IMR-90 (cell line): Measurements from ENCODE around the gene LAMB3. TPM values are rescaled to one million over a fixed set of nuclear protein-coding genes. Genes with fewer than 3 reads are reported as not detected.

ENCODE experiments used
- ATAC-seq: fragments of 200-7000 bp; cut with Tn5 transposase; 2 replicates; pipeline ENCODE4 v1.9.1; 2020; ENCODE audit warnings: low read depth, mild to moderate bottlenecking, moderate library complexity
- BruUV-seq: library from RNA; stranded (reverse); fragments of 400-500 nt; replicated peaks from 2 replicates; lab custom pipeline; 2021; lab: Mats Ljungman, UMichigan
- CTCF ChIA-PET: fragments of 300-600 bp; formaldehyde crosslinking; extraction: SDS; loops from one replicate; lab custom pipeline; 2021; ENCODE audit warnings: antibody characterized with exemption; lab: Yijun Ruan, JAX
- POLR2A ChIA-PET: fragments of 300-600 bp; sonication (Branson Sonifier 250); formaldehyde crosslinking; loops from one replicate; lab custom pipeline; 2022; ENCODE audit warnings: antibody characterized with exemption; ENCODE audit not compliant: unreplicated experiment; lab: Charles Lee
- DNase-seq: peaks from one replicate; pipeline ENCODE4 v3.0.0; 2013
- H2AFZ ChIP-seq: replicated peaks from 2 replicates; pipeline ENCODE3; 2013; ENCODE audit warnings: low read length, mild to moderate bottlenecking; ENCODE audit not compliant: poor library complexity
- H2AK5ac ChIP-seq: 2 replicates; pipeline ENCODE4 v1.6.1; 2013; ENCODE audit warnings: low read depth, low read length, inconsistent platforms
- H2AK9ac ChIP-seq: replicated peaks from 2 replicates; pipeline ENCODE3; 2013; ENCODE audit warnings: mild to moderate bottlenecking, low read depth, low read length, moderate library complexity; ENCODE audit not compliant: poor library complexity
- H2BK120ac ChIP-seq: 2 replicates; pipeline ENCODE4 v1.6.1; 2013; ENCODE audit warnings: low read depth, low read length, inconsistent platforms
- H2BK15ac ChIP-seq: 3 replicates; pipeline ENCODE4 v1.6.1; 2013; ENCODE audit warnings: low read depth, low read length, inconsistent platforms
- H2BK20ac ChIP-seq: 2 replicates; pipeline ENCODE4 v1.6.1; 2013; ENCODE audit warnings: low read depth, mild to moderate bottlenecking, inconsistent platforms, low read length, moderate library complexity
- H2BK5ac ChIP-seq: 2 replicates; pipeline ENCODE4 v1.6.1; 2013; ENCODE audit warnings: mild to moderate bottlenecking, low read depth, low read length, inconsistent platforms; ENCODE audit not compliant: poor library complexity, severe bottlenecking
- H3K14ac ChIP-seq: replicated peaks from 2 replicates; pipeline ENCODE4 v1.6.1; 2013; ENCODE audit warnings: low read depth, low read length, inconsistent platforms
- H3K18ac ChIP-seq: 2 replicates; pipeline ENCODE4 v1.6.1; 2013; ENCODE audit warnings: low read depth, low read length, control low read depth
- H3K23ac ChIP-seq: 2 replicates; pipeline ENCODE4 v1.6.1; 2013; ENCODE audit warnings: low read depth, low read length, inconsistent platforms
- H3K27ac ChIP-seq: 2 replicates; pipeline ENCODE4 v1.5.1; 2013; ENCODE audit warnings: mild to moderate bottlenecking, control low read depth, low read length; ENCODE audit not compliant: insufficient read depth
- H3K27me3 ChIP-seq: 2 replicates; pipeline ENCODE4 v1.6.1; 2013; ENCODE audit warnings: low read length; ENCODE audit not compliant: control insufficient read depth, insufficient read depth
- H3K36me3 ChIP-seq: 2 replicates; pipeline ENCODE4 v1.6.1; 2013; ENCODE audit warnings: low read length, mixed read lengths; ENCODE audit not compliant: control insufficient read depth, insufficient read depth
- H3K4ac ChIP-seq: 2 replicates; pipeline ENCODE4 v1.6.1; 2013; ENCODE audit warnings: low read depth, low read length, inconsistent platforms
- H3K4me1 ChIP-seq: 2 replicates; pipeline ENCODE4 v1.6.1; 2013; ENCODE audit warnings: low read length, mixed read lengths; ENCODE audit not compliant: control insufficient read depth, insufficient read depth
- H3K4me2 ChIP-seq: 2 replicates; pipeline ENCODE4 v1.6.1; 2013; ENCODE audit warnings: low read depth, mild to moderate bottlenecking, control low read depth, low read length, moderate library complexity
- H3K4me3 ChIP-seq: 2 replicates; pipeline ENCODE4 v1.5.1; 2013; ENCODE audit warnings: low read depth, mild to moderate bottlenecking, control low read depth, low read length, moderate library complexity; ENCODE audit not compliant: insufficient read depth
- H3K56ac ChIP-seq: 2 replicates; pipeline ENCODE4 v1.6.1; 2013; ENCODE audit warnings: low read length, inconsistent platforms; ENCODE audit not compliant: insufficient read depth; ENCODE audit errors: extremely low read depth
- H3K79me1 ChIP-seq, 2 experiments: 2 replicates each; pipeline ENCODE4 v1.6.1; 2013; ENCODE audit warnings: low read length in 2 of 2, inconsistent platforms in 1 of 2, low read depth in 1 of 2
- H3K9ac ChIP-seq: 2 replicates; pipeline ENCODE4 v1.6.1; 2013; ENCODE audit warnings: low read depth, low read length, control low read depth
- H3K9me1 ChIP-seq: 2 replicates; pipeline ENCODE4 v1.6.1; 2013; ENCODE audit warnings: low read length, inconsistent platforms; ENCODE audit not compliant: insufficient read depth
- H3K9me3 ChIP-seq: 2 replicates; pipeline ENCODE4 v1.6.1; 2013; ENCODE audit warnings: low read length; ENCODE audit not compliant: control insufficient read depth, insufficient read depth
- H4K20me1 ChIP-seq: 2 replicates; pipeline ENCODE4 v1.6.1; 2013; ENCODE audit warnings: low read length, inconsistent platforms; ENCODE audit not compliant: insufficient read depth
- H4K5ac ChIP-seq: 2 replicates; pipeline ENCODE4 v1.6.1; 2013; ENCODE audit warnings: mild to moderate bottlenecking, low read depth, low read length, control low read depth
- H4K8ac ChIP-seq, 2 experiments: 2 replicates each; pipeline ENCODE4 v1.6.1; 2013; ENCODE audit warnings: low read depth in 2 of 2, low read length in 2 of 2, control low read depth in 1 of 2, inconsistent platforms in 1 of 2
- H4K91ac ChIP-seq: 2 replicates; pipeline ENCODE4 v1.6.1; 2013; ENCODE audit warnings: low read depth, low read length, inconsistent platforms; ENCODE audit not compliant: insufficient read depth
- BHLHE40 ChIP-seq: fragments of 150-350 bp; IDR thresholded peaks from 2 replicates; pipeline ENCODE4 v1.6.1; 2016; ENCODE audit warnings: mild to moderate bottlenecking, low read depth, low read length
- CEBPB ChIP-seq: IDR thresholded peaks from 2 replicates; pipeline ENCODE4 v1.6.1; 2012; ENCODE audit warnings: low read depth, low read length, improper control_type of control experiment
- CHD1 ChIP-seq: IDR thresholded peaks from 2 replicates; pipeline ENCODE4 v1.6.1; 2012; ENCODE audit warnings: low read depth, low read length, improper control_type of control experiment
- FOS ChIP-seq: fragments of 150-350 bp; IDR thresholded peaks from 2 replicates; pipeline ENCODE4 v1.6.1; 2016; ENCODE audit warnings: low read depth, low read length
- MXI1 ChIP-seq: IDR thresholded peaks from 2 replicates; pipeline ENCODE4 v1.6.1; 2012; ENCODE audit warnings: low read depth, mild to moderate bottlenecking, low read length, moderate library complexity, borderline replicate concordance
- POLR2A ChIP-seq: IDR thresholded peaks from 2 replicates; pipeline ENCODE4 v1.6.1; 2012; ENCODE audit warnings: mild to moderate bottlenecking, low read depth, low read length
- RAD21 ChIP-seq: IDR thresholded peaks from 2 replicates; pipeline ENCODE4 v1.6.1; 2012; ENCODE audit warnings: low read length, improper control_type of control experiment
- RCOR1 ChIP-seq: IDR thresholded peaks from 2 replicates; pipeline ENCODE4 v1.6.1; 2012; ENCODE audit warnings: mild to moderate bottlenecking, low read length, improper control_type of control experiment; ENCODE audit not compliant: insufficient replicate concordance
- RFX5 ChIP-seq: IDR thresholded peaks from 2 replicates; pipeline ENCODE4 v1.8.0; 2012; ENCODE audit warnings: low read depth, mild to moderate bottlenecking, low read length, moderate library complexity
- SMC3 ChIP-seq: fragments of 150-350 bp; IDR thresholded peaks from 2 replicates; pipeline ENCODE4 v1.6.1; 2016; ENCODE audit warnings: low read depth, mild to moderate bottlenecking, antibody characterized with exemption, low read length, moderate library complexity
- USF2 ChIP-seq: fragments of 150-350 bp; IDR thresholded peaks from 2 replicates; pipeline ENCODE4 v1.6.1; 2017; ENCODE audit warnings: mild to moderate bottlenecking, antibody characterized with exemption, low read length, low read depth
- WGBS, 2 experiments: methylation state at CpG; one replicate each; pipeline versions ENCODE4 v1.1.5 to v1.1.7; 2013; ENCODE audit warnings: missing lambda C conversion rate in 2 of 2; ENCODE audit not compliant: insufficient read length in 1 of 2; ENCODE audit errors: extremely low coverage in 2 of 2; 5-methylcytosine and 5-hydroxymethylcytosine counted together
- dilution Hi-C: fragments of 300-500 bp; cut with HindIII; formaldehyde crosslinking; loops from one replicate; pipeline ENCODE4 v1.14.3; 2018; ENCODE audit warnings: low sequenced_read_pairs; ENCODE audit not compliant: unreplicated experiment
- in situ Hi-C: fragments of 300-500 bp; cut with MboI; formaldehyde crosslinking; loops from 3 replicates; pipeline ENCODE4 v1.14.3; 2019; ENCODE audit warnings: low sequenced_read_pairs, inconsistent platforms, mixed read lengths
- intact Hi-C: fragments of 100-400 bp; cut with micrococcal nuclease; formaldehyde crosslinking; loops from 2 replicates; pipeline ENCODE4 v1.10.0; 2022
- polyA plus RNA-seq, 3 experiments: library from polyadenylated mRNA; depleted of rRNA; stranded (reverse); fragments of >200 nt; gene quantifications; 2 replicates each; pipeline ENCODE4 v1.2.3, GENCODE V29; 2012; ENCODE audit warnings: low replicate concordance in 1 of 3
- total RNA-seq: library from RNA; depleted of rRNA; stranded (reverse); fragments of >200 nt; gene quantifications from 2 replicates; pipeline ENCODE4 v1.2.3, GENCODE V29; 2012
- TF ChIP-seq, protein P1 (sequence below): conservative IDR thresholded peaks from 2 replicates; pipeline ENCODE4 v1.5.1; 2012; ENCODE audit warnings: mild to moderate bottlenecking, low read depth, low read length, improper control_type of control experiment
- TF ChIP-seq, protein P2 (sequence below): fragments of 150-350 bp; IDR thresholded peaks from 2 replicates; pipeline ENCODE4 v1.6.1; 2016; ENCODE audit warnings: low read depth, mild to moderate bottlenecking, low read length, moderate library complexity, borderline replicate concordance

LAMB3 gene
- total and polyA plus RNA-seq, 2 of the 4 experiments (the other 2 are of a cell fraction) = 0.72 to 2.1 TPM

GRCh38 chr1:209565759-209566678 lies 86.2 kb downstream of the LAMB3 start:
- Histone ChIP-seq H2AK5ac (no peak overlapping the region), H2AFZ (peak overlapping the region; percentile 46), H3K27ac (no peak overlapping the region), H4K91ac (no peak overlapping the region), H3K4me1 (no peaks in the 10 kb centered on the region), H3K4me3 (no peak overlapping the region), H2BK120ac (no peak overlapping the region), H3K36me3 (no peaks in the 10 kb centered on the region), H3K79me1 (no peaks in the 10 kb centered on the region), H3K4ac (no peak overlapping the region), H4K8ac (no peak overlapping the region), H4K5ac (no peak overlapping the region), H2AK9ac (no peak overlapping the region), H4K20me1 (no peaks in the 10 kb centered on the region), H3K23ac (no peak overlapping the region), H3K9me3 (no peaks in the 10 kb centered on the region), H2BK15ac (no peak overlapping the region), H3K9me1 (no peaks in the 10 kb centered on the region), H2BK5ac (no peak overlapping the region), H3K4me2 (no peak overlapping the region), H3K27me3 (peaks cover 19% of the 10 kb centered on the region), H3K18ac (no peak overlapping the region), H3K14ac (no peak overlapping the region), H2BK20ac (no peak overlapping the region), H3K9ac (no peak overlapping the region), H3K56ac (no peak overlapping the region)
- ATAC-seq (peak; percentile 98), DNase-seq (peak; percentile 75)
- BruUV-seq = no TSS peak
- no CpG with 5 or more reads among the region's 15 CpGs for whole genome bisulfite sequencing, 2 experiments
- POLR2A ChIA-PET = no interaction called here
- TF ChIP-seq USF2 = no peak
- peak; percentile 58 for TF ChIP-seq RAD21
- TF ChIP-seq POLR2A = no peak
- no peak for TF ChIP-seq RCOR1
- peak; percentile 50; the same call in 1 of the 2 replicates for TF ChIP-seq CEBPB
- TF ChIP-seq RFX5 = no peak
- TF ChIP-seq FOS = no peak
- TF ChIP-seq CHD1 = no peak
- TF ChIP-seq SMC3 = peak; percentile 19; the same call in 1 of the 2 replicates
- no peak for TF ChIP-seq BHLHE40
- TF ChIP-seq, protein P1, sequence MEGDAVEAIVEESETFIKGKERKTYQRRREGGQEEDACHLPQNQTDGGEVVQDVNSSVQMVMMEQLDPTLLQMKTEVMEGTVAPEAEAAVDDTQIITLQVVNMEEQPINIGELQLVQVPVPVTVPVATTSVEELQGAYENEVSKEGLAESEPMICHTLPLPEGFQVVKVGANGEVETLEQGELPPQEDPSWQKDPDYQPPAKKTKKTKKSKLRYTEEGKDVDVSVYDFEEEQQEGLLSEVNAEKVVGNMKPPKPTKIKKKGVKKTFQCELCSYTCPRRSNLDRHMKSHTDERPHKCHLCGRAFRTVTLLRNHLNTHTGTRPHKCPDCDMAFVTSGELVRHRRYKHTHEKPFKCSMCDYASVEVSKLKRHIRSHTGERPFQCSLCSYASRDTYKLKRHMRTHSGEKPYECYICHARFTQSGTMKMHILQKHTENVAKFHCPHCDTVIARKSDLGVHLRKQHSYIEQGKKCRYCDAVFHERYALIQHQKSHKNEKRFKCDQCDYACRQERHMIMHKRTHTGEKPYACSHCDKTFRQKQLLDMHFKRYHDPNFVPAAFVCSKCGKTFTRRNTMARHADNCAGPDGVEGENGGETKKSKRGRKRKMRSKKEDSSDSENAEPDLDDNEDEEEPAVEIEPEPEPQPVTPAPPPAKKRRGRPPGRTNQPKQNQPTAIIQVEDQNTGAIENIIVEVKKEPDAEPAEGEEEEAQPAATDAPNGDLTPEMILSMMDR = peak; percentile 73
- TF ChIP-seq, protein P2, sequence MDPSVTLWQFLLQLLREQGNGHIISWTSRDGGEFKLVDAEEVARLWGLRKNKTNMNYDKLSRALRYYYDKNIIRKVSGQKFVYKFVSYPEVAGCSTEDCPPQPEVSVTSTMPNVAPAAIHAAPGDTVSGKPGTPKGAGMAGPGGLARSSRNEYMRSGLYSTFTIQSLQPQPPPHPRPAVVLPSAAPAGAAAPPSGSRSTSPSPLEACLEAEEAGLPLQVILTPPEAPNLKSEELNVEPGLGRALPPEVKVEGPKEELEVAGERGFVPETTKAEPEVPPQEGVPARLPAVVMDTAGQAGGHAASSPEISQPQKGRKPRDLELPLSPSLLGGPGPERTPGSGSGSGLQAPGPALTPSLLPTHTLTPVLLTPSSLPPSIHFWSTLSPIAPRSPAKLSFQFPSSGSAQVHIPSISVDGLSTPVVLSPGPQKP = no peak
- TF ChIP-seq MXI1 = no peak
- dilution Hi-C loops (no loop called here), intact Hi-C loops (loop anchor here (2.0 kb wide), 1 partner anchor 363 kb away; no protein-coding TSS in a partner anchor), in situ Hi-C loops (no loop called here)
- CTCF ChIA-PET = interaction anchor here (0.6 to 1.7 kb wide), 12 partner anchors 9 to 914 kb away, joined by 3 to 9 read pairs (median 3); no protein-coding TSS in a partner anchor
